ENCODE data around the gene RNF213.

Gene RNF213

GRCh38 chr17:80260791-80261158, at the start of gene RNF213:
Gene RNF213 (plus strand): TSS chr17:80260852. CDS start chr17:80263682, 2,830 bp downstream.
- in situ Hi-C loops (cut with MboI; ENCODE audit: low sequenced_read_pairs): no loop called here

- in situ Hi-C loops (cut with MboI; ENCODE audit: low sequenced_read_pairs): no loop called here
These were observed 48.5 kb upstream of the RNF213 start for GRCh38 chr17:80212109-80212508.

GRCh38 chr17:80212511-80212910, 48.1 kb upstream of the RNF213 start:
- in situ Hi-C loops (cut with MboI; ENCODE audit: low sequenced_read_pairs): no loop called here

GRCh38 chr17:80212962-80213642, 47.5 kb upstream of the RNF213 start:
- in situ Hi-C loops (cut with MboI; ENCODE audit: low sequenced_read_pairs): no loop called here

- in situ Hi-C loops (cut with MboI; ENCODE audit: low sequenced_read_pairs): no loop called here
These were observed 47.0 kb upstream of the RNF213 start for GRCh38 chr17:80213643-80213975.

GRCh38 chr17:80214012-80214877, 46.4 kb upstream of the RNF213 start:
- in situ Hi-C loops (cut with MboI; ENCODE audit: low sequenced_read_pairs): no loop called here

- in situ Hi-C loops (cut with MboI; ENCODE audit: low sequenced_read_pairs): no loop called here
These were observed 45.8 kb upstream of the RNF213 start for GRCh38 chr17:80214878-80215210.

GRCh38 chr17:80216473-80217456, 43.9 kb upstream of the RNF213 start:
- in situ Hi-C loops (cut with MboI; ENCODE audit: low sequenced_read_pairs): no loop called here

GRCh38 chr17:80217703-80218362, 42.8 kb upstream of the RNF213 start:
- in situ Hi-C loops (cut with MboI; ENCODE audit: low sequenced_read_pairs): no loop called here

GRCh38 chr17:80218391-80218790, 42.3 kb upstream of the RNF213 start:
- in situ Hi-C loops (cut with MboI; ENCODE audit: low sequenced_read_pairs): no loop called here

- in situ Hi-C loops (cut with MboI; ENCODE audit: low sequenced_read_pairs): no loop called here
These were observed 41.5 kb upstream of the RNF213 start for GRCh38 chr17:80219013-80219762.

GRCh38 chr17:80219763-80220053, 40.9 kb upstream of the RNF213 start:
- in situ Hi-C loops (cut with MboI; ENCODE audit: low sequenced_read_pairs): no loop called here

GRCh38 chr17:80220054-80220735, 40.5 kb upstream of the RNF213 start, which contains the start of the genes SGSH and SLC26A11:
Gene SGSH (minus strand): TSS chr17:80220333. CDS start chr17:80220313, 20 bp downstream.
Gene SLC26A11 (plus strand): TSS chr17:80220427. CDS start chr17:80221561, 1,134 bp downstream.
- in situ Hi-C loops (cut with MboI; ENCODE audit: low sequenced_read_pairs): no loop called here

- in situ Hi-C loops (cut with MboI; ENCODE audit: low sequenced_read_pairs): no loop called here
These were observed 39.9 kb upstream of the RNF213 start for GRCh38 chr17:80220736-80221215.

GRCh38 chr17:80221351-80222105, 39.1 kb upstream of the RNF213 start:
- in situ Hi-C loops (cut with MboI; ENCODE audit: low sequenced_read_pairs): no loop called here

- in situ Hi-C loops (cut with MboI; ENCODE audit: low sequenced_read_pairs): no loop called here
These were observed 38.1 kb upstream of the RNF213 start for GRCh38 chr17:80222376-80223141.

- in situ Hi-C loops (cut with MboI; ENCODE audit: low sequenced_read_pairs): no loop called here
These were observed 37.4 kb upstream of the RNF213 start for GRCh38 chr17:80223142-80223815.

All from HL-60/S4 (cell line).